DOHH2 (cell line): ENCODE data around the gene ADAMTSL1.

ENCODE experiments used
- CTCF ChIP-seq: fragments of 200-600 bp; sonication (generic); IDR thresholded peaks from one replicate; pipeline ENCODE4 v1.5.1; 2014; ENCODE audit warnings: antibody characterized with exemption, mild to moderate bottlenecking, low read depth, low read length; ENCODE audit not compliant: poor library complexity, severe bottlenecking
- EZH2phosphoT487 ChIP-seq: fragments of 200-600 bp; sonication (generic); IDR thresholded peaks from 2 replicates; pipeline ENCODE4 v1.6.1; 2017; ENCODE audit warnings: borderline replicate concordance, mild to moderate bottlenecking, antibody characterized with exemption, low read length, moderate library complexity, mixed read lengths

DNA sequence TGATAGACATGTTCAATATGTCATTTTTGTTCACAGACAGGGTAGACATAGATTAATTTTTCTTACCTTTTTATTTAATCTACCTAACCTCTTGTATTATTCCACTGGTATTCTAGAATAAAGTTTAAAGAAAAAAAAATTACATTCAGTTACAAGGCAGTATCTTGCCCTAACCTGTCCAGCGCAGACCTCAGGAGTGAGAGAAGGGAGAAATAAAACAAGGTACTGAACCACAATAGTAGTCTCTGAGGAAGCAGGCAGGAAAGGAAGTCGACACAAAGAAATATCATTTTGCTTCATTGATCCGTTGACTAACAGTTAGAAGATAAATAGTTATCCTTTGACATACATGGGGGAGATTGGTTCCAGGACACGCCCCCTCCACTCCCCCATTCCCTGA lies 12.5 kb upstream of the ADAMTSL1 start:
- TF ChIP-seq CTCF = no peak
- no peak for TF ChIP-seq EZH2phosphoT487
